Measurements from ENCODE around the gene RAPGEF3. TPM values are rescaled to one million over a fixed set of nuclear protein-coding genes. Genes with fewer than 3 reads are reported as not detected.
A peak's percentile ranks its signal among the peaks of the same experiment; 100 is the strongest.

RAPGEF3 gene
- total and polyA plus RNA-seq, 9 of the 15 experiments (the other 6 are each of a cell fraction or from before 2014, with no cell fraction given), result 0.03 to 0.78 (median 0.37) TPM; not detected in 1

GRCh38 chr12:47808050-47808449, 49.4 kb upstream of the RAPGEF3 start:
- peaks cover 6% of the 10 kb centered on the region for H3K9me1 ChIP-seq (ENCODE audit: control insufficient read depth, insufficient read depth, low read length)
- in situ Hi-C loops (cut with MboI), result no loop called here
- H3K4me2 ChIP-seq (ENCODE audit: insufficient read depth, low read length), result peak overlapping the region; percentile 5; the same call in 1 of the 2 replicates
- ChIA-PET CTCF (ENCODE audit: low intra/inter-chr PET ratio) (no interaction called here), POLR2A (interaction anchor here (0.6 to 1.7 kb wide), 8 partner anchors 9 to 92 kb away, joined by 3 to 5 read pairs (median 4); no protein-coding TSS in a partner anchor)
- no peak overlapping the region for H3K27ac ChIP-seq (ENCODE audit: extremely low read depth, low read depth, low read length)
- no TSS peak for BruUV-seq (replicated peaks)
- intact Hi-C loops (cut with micrococcal nuclease), result no loop called here
- no peaks in the 10 kb centered on the region for H3K9me3 ChIP-seq (replicated peaks; ENCODE audit: control insufficient read depth, insufficient read depth, low read depth, low read length)
- peaks cover 8% of the 10 kb centered on the region; the same call in 1 of the 2 replicates for H4K20me1 ChIP-seq (replicated peaks; ENCODE audit: control insufficient read depth, insufficient read depth, low read length)
- peaks cover 62% of the 10 kb centered on the region; the same call in 2 of the 3 replicates for H3K36me3 ChIP-seq (ENCODE audit: control insufficient read depth, insufficient read depth, low read length)
- no peak for ATAC-seq
- WGBS (ENCODE audit: insufficient coverage, low coverage, missing lambda C conversion rate), result 35% methylated on average over 9 of the region's 9 CpGs
- peak; percentile 40 to 64 (median 44) for DNase-seq (ENCODE audit: extremely low read depth in 1 of 4, low spot score in 3 of 4)
- no peaks in the 10 kb centered on the region for H3K27me3 ChIP-seq (ENCODE audit: control insufficient read depth in 2 of 2, insufficient read depth in 2 of 2, low read length in 2 of 2)
- H2AFZ ChIP-seq (ENCODE audit: low read depth, low read length), result no peak overlapping the region
- peak overlapping the region in 1 of 2 experiments; percentile 85; a peak in 3 of 4 replicates for H3K9ac ChIP-seq (ENCODE audit: insufficient read depth in 1 of 2, low read depth in 2 of 2, low read length in 2 of 2)
- H3K4me3 ChIP-seq, result no peak overlapping the region
- peaks cover 54 to 57% of the 10 kb centered on the region in 2 experiments for H3K4me1 ChIP-seq (replicated peaks in 1 of 2; ENCODE audit: control insufficient read depth in 2 of 2, insufficient read depth in 2 of 2, low read length in 2 of 2)
- peaks cover 100% of the 10 kb centered on the region for H3K79me2 ChIP-seq (ENCODE audit: control insufficient read depth, insufficient read depth, low read length)
- FAIRE-seq, result no peak
- TF ChIP-seq ZNF740 (CRISPR knock-in tag; IDR thresholded peaks at IDR 0.05) (peak; percentile 78), ZNF740 (tag; IDR thresholded peaks at IDR 0.05) (no peak), GABPA (tag; conservative IDR thresholded peaks at IDR 0.05; ENCODE audit: low read depth) (peak; percentile 48; the same call in 1 of the 2 replicates), ZNF41 (CRISPR knock-in tag; conservative IDR thresholded peaks at IDR 0.05) (no peak), MEF2A (IDR thresholded peaks at IDR 0.05; ENCODE audit: control insufficient read depth, low read depth, low read length) (peak; percentile 73; the same call in 1 of the 2 replicates), ZBTB7A (IDR thresholded peaks at IDR 0.05; ENCODE audit: borderline replicate concordance, control insufficient read depth, low read depth, low read length) (peak; percentile 43; the same call in 1 of the 2 replicates), ELF2 (CRISPR knock-in tag; IDR thresholded peaks at IDR 0.05) (no peak), THAP7 (CRISPR knock-in tag; IDR thresholded peaks at IDR 0.05) (no peak), MEF2D (tag; conservative IDR thresholded peaks at IDR 0.05; ENCODE audit: low read depth) (0 out of 2 replicates have a peak, but pooled peaks have one; percentile 51), ETS1 (conservative IDR thresholded peaks at IDR 0.05; ENCODE audit: control insufficient read depth, low read depth, low read length) (0 out of 2 replicates have a peak, but pooled peaks have one; percentile 22), MNT (conservative IDR thresholded peaks at IDR 0.05) (peak in 1 of 2 experiments; percentile 39; a peak in 1 of 4 replicates), ZNF133 (CRISPR knock-in tag; IDR thresholded peaks at IDR 0.05) (no peak), WHSC1 (IDR thresholded peaks at IDR 0.05; ENCODE audit: low read length) (no peak)
